Epithelial cell of prostate (primary cell): ENCODE measurements around the gene CNTROB.

ENCODE experiments used
- DNase-seq: peaks from one replicate; pipeline ENCODE4 v3.0.0-alpha.2; 2011; ENCODE audit warnings: low read depth, low spot score
- H3K27ac ChIP-seq: fragments of 450-650 bp; 2 replicates; pipeline ENCODE4 v1.5.1; 2017; ENCODE audit warnings: mild to moderate bottlenecking

Gene CNTROB

DNA sequence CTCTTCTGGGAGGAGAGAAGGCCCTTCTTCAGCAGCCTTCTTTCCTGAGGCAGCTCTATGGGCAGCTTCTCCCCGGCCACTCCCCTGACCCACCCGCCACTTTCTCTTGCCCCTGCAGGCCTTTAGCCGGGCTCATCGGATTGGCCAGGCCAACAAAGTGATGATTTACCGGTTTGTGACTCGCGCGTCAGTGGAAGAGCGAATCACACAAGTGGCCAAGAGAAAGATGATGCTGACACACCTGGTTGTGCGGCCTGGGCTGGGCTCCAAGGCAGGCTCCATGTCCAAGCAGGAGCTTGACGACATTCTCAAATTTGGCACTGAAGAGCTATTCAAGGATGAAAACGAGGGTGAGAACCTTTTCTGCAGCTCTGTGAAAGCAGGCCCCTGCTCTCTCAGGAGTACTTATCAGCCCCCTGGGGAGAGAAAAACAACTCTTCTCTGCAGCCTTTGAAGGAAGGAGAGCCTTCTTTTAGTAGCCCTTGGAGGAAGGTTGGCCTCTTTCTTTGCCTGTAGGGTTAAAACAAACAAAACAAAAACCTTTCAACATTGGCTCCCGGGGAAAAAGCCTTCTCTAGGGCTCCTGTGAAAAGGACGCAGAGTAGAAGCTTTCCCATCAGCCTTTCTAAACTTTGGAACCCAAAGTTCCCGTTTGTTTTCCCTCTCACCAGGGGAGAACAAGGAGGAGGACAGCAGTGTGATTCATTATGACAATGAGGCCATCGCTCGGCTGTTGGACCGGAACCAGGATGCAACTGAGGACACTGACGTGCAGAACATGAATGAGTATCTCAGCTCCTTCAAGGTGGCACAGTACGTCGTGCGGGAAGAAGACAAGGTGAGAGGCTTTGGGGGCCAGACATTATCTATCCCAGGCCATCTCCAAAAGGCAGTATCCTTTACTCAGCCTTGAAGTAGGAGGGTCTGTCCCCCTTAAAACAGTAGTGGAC lies 28.6 kb upstream of the CNTROB start:
- no peak overlapping the region for H3K27ac ChIP-seq
- no peak for DNase-seq

DNA sequence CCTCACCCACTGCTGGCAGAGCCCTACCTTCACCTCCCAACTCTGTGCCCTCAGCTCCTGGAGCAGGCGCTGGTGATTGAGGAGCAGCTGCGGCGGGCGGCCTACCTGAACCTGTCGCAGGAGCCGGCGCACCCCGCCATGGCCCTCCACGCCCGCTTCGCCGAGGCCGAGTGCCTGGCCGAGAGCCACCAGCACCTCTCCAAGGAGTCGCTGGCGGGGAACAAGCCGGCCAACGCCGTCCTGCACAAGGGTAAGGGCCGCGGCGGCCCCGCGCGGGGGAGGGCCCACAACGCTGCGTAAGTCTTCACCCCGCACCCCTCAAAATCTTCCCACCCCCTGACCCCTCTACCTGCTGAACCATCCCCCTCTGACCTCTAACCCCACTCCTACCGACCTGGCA lies 22.9 kb upstream of the CNTROB start:
- DNase-seq, result no peak
- no peak overlapping the region for H3K27ac ChIP-seq

DNA sequence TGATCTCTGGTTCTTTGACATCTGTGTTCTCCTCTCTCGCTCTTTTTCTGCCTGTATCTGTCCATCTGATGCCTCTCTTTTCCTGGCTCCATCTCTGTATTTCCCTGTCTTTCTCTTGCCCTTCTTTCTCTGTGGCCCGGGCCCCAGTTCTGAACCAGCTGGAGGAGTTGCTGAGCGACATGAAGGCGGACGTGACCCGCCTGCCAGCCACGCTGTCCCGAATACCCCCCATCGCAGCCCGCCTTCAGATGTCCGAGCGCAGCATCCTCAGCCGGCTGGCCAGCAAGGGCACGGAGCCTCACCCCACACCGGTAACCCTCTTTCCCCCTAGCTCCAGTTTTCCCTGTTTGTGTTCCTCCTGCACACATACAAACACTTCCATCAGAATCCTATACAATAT lies 21.7 kb upstream of the CNTROB start:
- H3K27ac ChIP-seq, result no peak overlapping the region
- DNase-seq, result no peak

DNA sequence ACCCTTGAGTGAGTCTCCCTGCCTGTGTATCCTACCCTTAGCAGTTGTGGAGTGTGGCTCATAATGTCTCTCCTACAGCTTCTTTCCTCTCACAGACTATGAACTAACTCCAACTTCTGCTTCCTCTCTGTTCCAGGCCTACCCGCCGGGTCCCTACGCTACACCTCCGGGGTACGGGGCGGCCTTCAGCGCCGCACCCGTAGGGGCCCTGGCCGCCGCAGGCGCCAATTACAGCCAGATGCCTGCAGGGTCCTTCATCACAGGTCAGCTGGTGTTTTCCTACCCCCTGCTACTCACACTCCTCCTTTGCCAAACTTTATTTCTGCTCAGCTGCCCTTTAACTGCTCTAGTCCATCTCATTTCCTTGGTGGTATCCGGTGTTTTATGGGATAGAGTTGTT lies 21.3 kb upstream of the CNTROB start:
- H3K27ac ChIP-seq, result no peak overlapping the region
- no peak for DNase-seq

DNA sequence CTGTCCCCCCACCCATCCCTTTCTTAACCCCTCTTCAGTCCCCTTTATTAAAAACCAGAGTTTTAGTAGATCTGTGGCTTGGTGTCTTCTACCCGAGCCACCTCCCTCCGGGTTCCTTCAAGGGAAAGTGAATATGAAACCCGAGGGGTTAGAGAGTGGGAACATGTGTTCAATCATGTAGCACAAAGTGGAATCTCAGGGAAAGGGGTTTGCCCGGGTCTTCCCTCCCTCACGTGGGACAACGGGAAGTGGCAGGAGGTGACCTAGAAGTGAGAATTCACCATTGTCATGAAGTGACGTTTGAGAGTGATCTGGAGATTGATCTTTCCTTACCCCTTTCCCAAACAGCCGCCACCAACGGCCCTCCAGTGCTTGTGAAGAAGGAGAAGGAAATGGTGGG lies 20.9 kb upstream of the CNTROB start:
- no peak overlapping the region for H3K27ac ChIP-seq
- no peak for DNase-seq

DNA sequence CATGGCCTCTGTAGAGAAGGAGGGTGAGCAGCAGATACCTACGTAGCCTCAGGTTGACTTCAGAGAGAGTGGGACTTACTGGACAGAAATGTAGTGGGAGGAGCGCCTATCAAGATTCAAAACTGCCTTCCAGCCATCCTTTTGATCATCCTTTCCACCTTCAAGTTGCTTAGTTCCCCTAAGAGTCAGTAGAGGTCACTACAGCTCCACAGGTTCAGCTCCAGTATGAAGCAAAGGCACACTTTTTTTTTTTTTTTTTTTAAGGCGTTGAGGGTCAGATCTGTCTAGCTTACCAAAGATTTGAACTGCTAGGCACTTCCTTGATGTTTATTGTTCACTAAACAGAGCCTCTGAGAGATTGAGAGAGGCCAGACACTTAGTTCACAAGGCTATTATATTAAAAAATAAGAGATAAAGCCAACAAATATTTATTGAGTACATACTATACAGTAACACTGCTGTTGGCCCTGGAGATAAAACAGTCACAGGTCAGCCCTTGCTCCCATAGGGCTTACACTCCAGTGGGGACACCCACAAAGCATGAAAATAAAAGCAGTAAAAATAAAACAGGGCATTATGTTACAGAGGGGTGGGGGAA lies 19.0 kb upstream of the CNTROB start:
- no peak for DNase-seq

DNA sequence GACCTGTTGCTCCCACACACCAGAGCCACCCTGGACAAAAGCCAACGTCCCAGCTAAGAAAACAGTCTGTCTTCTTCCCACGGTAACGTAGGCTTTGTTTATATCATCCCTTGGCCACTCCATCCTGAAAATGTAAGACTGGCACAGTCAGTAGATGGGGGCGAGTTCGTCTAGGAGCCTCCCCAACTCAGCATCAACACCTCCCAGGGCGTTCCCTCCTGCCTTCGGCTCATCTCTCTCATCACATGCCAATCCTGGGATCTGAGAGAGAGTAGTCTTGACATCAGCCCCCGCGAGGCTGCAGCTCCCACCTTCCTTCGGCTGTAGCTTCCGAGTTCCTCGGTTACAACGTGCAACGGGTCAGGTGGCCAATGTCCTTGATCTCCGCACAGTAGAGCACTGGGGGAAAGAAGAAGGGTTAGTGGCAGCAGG lies 16.8 kb upstream of the CNTROB start:
- peak overlapping the region; percentile 87 for H3K27ac ChIP-seq
- no peak for DNase-seq

More for the DNA sequence above, 19.0 kb upstream of the CNTROB start:
- H3K27ac ChIP-seq, result no peak overlapping the region

DNA sequence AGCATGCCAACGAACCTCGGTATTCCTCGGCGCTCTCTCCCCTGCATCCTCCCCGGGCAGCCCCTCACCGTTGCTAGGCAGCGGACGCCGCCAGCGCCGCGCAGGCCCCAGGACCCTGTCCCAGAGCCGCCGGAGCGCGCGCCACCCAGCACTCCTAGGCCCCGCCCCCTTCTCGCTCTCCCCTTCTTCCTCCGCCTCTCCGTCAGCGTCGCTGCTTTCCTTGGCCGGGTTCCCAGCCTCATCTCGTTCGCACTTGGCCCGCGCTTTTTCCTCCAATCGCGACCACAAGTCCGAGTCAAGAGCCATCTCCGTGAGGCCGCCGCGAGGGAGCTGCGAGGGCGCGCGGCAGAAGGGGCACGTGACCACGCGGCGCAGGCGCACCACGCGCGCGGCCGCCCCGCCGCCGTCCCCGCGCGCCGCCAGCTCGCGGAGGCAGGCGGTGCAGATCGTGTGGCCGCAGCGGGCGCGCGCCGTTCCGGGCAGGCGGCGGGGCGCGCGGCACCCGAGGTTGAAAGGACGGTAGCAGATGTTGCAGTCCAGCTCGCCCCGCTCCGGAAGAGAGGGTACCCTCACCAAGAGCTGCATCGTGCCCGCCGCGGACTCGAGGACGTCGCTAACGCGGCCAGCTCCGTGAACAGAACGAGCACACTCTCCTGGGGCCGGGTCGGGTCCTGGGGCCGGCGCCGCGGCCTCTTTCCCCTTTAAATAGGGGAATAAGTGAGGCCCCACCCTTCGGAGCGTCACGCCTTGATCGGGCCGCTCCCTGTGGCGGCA lies 16.2 kb upstream of the CNTROB start, which contains the start of gene RNF227:
Gene RNF227 (minus strand): TSS at position 679 of the 774 bp plus-strand sequence. CDS start 94 bp downstream, at position 585.
- peak within 1 kb of the TSS; percentile 87 for H3K27ac ChIP-seq
- peak; percentile 68 for DNase-seq

DNA sequence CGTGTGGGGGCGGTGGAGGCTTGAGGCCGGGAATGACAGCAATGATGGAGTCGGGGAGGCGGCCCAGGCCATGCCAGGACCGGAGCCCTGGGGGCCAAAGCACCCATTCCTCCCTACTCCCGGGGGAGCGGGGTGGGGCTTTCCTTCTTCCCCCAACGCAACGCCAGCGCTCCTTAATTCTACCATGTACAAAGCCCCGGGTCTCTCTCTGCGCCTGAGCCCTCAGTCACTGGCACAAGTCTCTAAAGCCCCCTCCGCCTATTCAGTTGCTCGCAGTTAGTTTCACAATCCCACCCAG lies 15.7 kb upstream of the CNTROB start:
- peak overlapping the region; percentile 87 for H3K27ac ChIP-seq
- no peak for DNase-seq

DNA sequence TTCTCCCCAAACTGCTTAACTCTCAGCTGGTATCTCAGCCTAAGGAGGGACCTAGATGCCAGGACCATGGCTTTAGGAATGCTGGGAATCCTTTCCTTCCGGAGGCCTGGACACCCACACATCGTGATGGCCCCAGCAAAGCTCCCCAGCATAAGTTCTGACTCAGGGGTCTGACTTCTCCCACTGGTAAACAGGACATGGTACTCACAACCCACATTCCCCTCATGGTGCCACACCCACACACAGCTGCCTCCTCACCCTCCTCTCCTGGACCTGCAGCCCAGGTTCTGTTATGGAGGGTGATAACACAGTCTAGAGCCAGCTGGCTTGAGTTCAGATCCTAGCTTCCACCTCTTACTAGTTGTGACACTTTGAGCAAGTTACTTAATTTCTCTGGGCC lies 15.2 kb upstream of the CNTROB start:
- peak overlapping the region; percentile 87 for H3K27ac ChIP-seq
- DNase-seq, result no peak

DNA sequence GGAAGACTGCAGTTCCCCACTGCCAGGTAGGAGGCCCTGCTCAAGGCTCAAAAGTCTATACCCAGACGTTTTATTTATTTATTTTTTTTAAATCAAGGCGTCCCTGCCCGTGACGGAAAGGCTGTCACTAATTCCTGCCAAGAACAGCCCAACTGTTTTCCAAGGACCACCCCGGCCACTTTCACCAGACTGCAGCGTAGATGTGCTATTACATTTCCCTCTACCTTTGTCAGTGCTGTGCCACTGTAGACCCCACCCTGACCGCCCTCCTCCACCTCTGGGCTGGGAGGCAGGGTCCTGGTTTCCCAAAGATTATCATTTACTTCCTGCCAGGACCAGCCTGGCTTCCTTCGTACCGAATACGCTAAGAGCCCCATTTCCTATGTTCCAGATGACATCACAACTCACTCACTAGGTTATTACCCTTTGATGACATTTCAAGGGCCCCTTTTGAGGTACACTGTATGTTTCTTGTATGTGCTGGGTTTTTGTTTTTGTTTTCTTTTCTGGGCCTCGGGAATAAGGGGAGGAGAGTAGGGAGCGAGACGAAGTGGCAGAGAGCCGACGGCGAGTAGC lies 9.6 kb upstream of the CNTROB start:
- no peak overlapping the region for H3K27ac ChIP-seq
- no peak for DNase-seq

DNA sequence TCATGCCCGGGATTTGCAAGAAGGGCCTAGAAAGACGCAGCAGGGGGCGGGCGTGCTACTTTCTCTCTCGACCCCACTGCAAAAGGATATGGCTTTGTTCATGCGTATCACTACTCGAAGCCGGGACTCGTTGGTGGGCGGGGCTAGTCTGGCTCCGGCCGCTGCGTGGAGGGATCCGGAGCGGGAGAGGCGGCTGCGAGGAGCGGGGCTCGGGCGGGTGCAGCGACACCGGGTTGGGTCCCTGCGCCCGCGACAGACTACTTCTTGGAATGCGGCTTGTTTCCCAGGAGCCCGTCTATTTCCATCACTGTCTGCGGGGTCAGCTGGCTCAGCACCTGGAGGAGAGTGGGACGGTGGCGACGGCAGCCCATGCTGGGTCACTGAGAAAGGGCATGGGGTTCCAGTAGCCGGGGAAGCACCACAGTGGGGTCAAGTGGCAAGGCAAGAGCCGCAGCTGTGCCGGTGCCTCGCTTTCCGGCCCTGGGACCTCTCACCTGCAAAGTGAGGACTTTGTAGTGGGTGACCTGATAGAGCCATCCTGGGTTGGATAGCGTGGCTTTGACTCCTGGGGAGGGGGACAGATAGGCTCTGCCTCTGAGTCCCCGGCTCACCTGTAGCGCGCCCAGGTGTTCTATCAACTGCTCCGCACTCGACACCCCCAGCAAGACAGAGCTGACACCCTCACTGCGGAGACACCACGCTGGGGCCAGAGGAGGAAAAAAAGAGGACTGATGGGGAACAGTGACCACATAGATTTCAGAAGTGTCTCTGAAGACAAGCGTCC lies 9.0 kb upstream of the CNTROB start:
- DNase-seq, result no peak
- no peak overlapping the region for H3K27ac ChIP-seq

DNA sequence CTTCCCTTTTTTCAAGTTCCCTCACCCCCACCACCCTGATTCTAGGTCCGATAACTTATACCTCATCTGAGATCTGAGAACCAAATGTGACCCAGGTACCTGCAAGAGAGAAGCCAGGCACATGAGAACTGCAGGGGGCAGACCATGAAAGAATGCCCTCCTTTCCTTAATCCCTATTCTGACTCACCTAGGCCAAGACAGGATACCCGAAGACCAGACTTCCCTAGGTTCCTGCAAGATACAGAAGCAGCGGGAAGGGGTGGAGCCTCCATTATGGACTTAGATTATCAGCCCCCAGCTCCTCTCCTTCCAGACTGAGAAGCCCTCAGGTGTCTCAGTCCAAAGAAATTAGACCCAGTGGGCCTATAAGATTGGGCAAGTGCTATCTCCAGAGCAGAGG lies 4.4 kb upstream of the CNTROB start:
- H3K27ac ChIP-seq, result no peak overlapping the region
- DNase-seq, result no peak

DNA sequence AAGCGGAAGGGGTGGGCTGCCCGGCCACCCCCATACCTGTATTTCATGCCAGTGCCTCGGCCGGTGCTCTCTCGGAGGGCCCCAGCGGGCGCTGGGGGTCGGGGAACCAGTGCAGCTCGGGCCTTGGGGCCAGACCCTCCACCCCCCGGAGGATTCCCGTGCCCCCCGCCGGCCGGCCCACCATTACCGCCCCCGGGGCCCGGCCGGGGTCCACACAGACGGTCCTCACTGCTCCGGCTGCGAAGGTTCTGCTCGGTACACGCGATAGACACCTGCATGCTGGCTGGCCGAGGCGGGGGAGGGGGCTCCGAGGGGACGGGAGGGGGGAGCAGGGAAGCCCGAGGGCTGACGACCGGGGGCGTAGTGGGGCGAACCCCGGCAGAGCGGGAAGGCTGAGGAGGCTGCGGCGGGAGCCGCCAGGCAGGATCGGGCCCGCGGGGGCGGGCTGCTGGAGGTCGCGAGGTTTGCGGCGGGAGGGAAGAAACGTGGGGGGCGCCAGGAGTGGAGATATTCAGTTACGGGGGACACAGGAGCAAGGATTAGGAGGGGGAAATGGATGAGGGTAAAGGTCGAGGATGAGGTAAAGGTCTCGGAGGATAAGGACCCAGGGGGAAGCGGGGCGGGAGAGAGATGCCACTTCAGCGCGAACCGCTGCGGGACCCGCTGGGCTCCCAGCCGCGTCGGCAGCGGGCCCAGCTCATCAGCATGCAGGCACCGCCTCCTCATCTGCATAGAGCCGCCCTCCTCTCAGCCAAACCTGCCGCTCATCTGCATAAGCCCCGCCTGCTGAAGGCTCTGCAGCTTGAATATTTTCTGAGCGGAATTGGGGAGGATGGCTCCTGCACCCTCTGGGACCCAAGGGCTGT lies 2.6 kb upstream of the CNTROB start, which contains the start of gene KCNAB3:
Gene KCNAB3 (minus strand): TSS at position 699 of the 866 bp plus-strand sequence. CDS start 421 bp downstream, at position 278.
- no peak for DNase-seq

DNA sequence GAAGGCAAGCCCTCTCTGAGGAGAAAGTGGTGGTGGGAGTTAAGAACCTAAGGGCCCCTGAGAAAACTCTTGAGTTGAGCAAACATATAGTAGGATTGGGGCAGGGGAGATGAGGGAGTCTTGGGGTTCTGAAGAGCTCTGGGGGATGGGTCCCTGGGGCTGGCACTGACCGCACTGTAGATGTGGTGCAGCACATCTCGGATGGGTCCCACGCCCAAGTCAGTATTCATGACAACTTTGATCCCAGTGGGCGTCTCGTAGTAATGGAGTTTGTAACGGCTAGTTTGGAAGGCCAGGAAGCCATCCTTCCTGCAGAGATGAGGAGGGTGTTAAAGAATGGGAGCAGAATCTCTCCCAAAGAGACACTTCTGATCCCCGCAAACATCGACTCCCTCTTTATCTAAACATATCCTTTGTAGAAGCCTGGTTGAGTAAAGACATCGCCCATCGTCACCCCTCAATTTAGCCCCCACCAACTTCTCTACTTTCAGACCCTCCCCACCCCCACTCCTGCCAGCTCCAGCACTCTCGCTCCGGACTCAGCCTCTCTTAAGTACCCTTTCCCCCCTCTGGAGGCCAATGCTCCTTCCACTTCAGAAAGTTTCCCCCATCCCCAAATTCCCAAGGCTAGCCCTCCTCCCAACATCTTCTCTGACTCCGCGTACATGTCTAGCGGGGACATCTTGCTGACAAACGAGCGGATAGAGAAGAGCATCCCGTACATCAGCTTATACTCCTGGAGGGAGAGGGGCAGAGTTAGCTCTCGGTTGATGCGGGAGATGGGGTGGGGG lies 970 bp upstream of the CNTROB start:
- peak overlapping the region; percentile 43 for H3K27ac ChIP-seq
- no peak for DNase-seq

More for the DNA sequence above, 2.6 kb upstream of the CNTROB start, which contains the start of gene KCNAB3:
- no peak within 1 kb of the TSS for H3K27ac ChIP-seq

DNA sequence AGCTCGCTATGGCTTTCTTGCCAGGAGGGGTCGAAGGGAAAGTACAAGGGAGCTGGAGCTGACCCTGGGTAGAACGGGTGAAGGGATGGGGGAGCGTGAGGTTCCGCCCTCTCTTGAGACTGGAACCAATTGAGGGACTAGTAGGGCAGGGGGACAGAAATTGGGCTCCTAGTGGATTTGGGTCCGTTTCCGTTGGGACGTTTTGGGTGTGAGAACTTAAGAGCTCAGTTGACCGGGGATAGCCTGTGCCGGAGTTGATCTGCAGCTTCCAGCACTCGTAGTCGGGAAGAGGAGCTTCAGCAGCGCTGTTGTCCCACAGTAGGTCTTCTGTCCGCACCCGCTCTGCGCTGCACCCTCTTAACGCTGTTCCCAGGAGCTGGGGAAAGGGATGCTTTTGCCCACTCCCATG lies 481 bp downstream of the CNTROB start:
- H3K27ac ChIP-seq, result peak overlapping the region; percentile 43
- no peak for DNase-seq

DNA sequence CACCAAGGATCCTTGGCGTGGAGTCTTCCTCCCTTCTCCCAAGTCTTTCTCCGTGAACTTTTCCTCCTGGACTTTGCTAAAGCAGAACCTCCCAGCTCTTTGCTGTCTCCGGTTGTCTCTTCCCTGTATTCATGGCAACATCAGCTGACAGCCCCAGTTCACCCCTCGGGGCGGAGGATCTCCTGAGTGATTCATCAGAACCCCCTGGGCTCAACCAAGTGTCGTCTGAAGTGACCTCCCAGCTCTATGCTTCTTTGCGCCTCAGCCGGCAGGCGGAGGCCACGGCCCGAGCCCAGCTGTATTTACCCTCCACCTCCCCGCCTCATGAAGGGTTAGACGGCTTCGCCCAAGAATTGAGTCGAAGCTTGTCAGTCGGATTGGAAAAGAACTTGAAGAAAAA lies 943 bp downstream of the CNTROB start:
- H3K27ac ChIP-seq, result no peak overlapping the region
- DNase-seq, result no peak

DNA sequence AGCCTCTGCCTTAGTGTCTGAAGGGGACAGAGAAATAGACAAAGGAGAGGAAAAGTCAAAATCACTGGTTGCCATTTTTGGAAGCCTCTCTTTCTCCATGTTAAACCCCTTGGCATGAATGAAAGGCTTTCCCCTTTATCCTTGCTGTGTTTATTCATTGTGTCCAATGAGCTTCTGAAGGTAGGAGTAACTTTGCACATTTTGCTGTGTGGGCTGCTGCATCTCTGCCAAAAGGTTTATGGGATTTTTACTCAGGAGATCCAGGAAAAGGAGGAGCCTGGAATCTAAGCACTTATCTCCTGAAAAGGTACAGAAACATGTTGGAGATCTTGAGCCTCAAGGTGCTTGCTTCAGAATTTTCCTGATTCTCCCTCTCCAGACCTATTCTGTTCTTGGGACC lies 3.9 kb downstream of the CNTROB start:
- DNase-seq, result no peak
- H3K27ac ChIP-seq, result no peak overlapping the region
